ENCODE data around the gene HBA1.
"Not testable (repeated sequence)": the region's sequence is repeated elsewhere in the genome, so short reads cannot be mapped to it uniquely, and the experiment has no call there.

The HBA1 gene

DNA sequence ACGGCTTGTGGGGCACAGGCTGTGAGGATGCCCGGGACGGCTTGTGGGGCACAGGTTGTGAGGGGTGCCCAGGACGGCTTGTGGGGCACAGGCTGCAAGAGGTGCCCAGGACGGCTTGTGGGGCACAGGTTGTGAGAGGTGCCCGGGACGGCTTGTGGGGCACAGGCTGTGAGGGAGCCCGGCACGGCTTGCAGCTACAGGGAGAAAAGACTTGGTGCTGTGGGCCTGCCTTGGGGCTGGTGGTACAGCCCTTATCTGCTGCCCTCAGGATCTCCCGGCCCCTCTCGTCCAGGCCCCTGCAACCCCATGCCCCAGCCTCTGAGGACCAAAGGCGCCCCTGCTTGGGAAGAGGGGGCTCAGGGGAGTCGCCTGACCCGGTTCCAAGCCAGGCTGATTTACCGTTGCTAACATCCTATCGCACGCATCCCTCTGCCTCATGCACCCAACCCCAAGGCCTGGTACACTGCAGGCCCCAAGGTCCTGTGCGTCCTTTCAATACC lies 15.7 kb upstream of the HBA1 start:
- TF ChIP-seq, protein P1, sequence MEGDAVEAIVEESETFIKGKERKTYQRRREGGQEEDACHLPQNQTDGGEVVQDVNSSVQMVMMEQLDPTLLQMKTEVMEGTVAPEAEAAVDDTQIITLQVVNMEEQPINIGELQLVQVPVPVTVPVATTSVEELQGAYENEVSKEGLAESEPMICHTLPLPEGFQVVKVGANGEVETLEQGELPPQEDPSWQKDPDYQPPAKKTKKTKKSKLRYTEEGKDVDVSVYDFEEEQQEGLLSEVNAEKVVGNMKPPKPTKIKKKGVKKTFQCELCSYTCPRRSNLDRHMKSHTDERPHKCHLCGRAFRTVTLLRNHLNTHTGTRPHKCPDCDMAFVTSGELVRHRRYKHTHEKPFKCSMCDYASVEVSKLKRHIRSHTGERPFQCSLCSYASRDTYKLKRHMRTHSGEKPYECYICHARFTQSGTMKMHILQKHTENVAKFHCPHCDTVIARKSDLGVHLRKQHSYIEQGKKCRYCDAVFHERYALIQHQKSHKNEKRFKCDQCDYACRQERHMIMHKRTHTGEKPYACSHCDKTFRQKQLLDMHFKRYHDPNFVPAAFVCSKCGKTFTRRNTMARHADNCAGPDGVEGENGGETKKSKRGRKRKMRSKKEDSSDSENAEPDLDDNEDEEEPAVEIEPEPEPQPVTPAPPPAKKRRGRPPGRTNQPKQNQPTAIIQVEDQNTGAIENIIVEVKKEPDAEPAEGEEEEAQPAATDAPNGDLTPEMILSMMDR (conservative IDR thresholded peaks at IDR 0.05; ENCODE audit: low read depth, low read length) = no peak
- DNase-seq (ENCODE audit: low read depth) = no peak
- H3K4me3 ChIP-seq (ENCODE audit: low read depth, low read length) = no peak overlapping the region

DNA sequence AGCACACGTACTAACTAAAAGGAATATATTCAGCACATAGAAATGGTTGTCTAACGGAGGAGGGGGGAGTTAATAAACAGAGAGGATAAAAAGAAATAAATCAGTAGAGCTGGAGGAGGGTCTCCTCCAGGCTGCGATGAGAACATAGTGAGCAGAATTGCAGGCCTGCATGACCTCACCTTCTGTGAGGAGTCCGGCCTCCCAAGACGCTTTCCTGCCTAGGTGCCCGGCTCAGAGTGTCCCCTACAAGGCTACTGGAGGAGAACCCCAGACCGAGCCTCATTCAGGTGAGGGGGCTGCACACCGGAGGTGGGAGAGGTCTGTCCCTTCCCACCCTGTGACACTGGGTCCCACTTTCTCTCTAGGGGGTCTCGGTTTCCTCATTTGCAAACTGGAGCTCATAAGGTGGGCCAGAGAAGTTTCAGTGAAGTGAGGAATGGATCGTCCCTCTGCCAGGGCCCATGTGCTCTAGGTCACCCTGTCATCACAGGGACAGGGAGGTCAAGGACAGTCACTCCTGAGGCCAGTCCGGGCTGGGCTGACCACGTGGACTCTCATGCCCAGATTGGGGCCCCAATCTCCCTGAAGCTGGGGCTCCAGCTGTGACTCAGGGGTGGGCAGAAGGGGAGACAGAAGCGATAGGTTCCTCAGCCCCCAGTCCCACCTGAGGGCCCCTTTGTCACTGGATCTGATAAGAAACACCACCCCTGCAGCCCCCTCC lies 14.0 kb upstream of the HBA1 start:
- TF ChIP-seq, protein P1 (conservative IDR thresholded peaks at IDR 0.05; ENCODE audit: low read depth, low read length) = no peak
- no peak overlapping the region for H3K4me3 ChIP-seq (ENCODE audit: low read depth, low read length)
- DNase-seq (ENCODE audit: low read depth) = no peak

DNA sequence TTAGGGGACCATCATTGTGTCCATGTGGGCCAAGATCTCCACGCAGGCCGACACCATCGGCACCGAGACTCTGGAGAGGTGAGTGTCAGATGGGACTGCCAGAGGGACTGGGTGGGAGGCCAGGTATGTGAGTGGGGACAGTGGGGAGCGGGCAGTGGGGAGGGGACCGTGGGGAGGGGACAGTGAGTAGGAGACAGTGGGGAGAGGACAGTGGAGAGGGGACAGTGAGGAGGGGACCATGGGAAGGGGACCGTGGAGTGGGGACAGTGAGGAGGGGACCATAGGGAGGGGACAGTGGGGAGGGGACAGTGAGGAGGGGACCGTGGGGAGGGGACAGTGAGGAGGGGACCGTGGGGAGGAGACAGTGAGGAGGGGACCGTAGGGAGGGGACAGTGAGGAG lies 13.3 kb upstream of the HBA1 start:
- not testable (repeated sequence) for H3K4me3 ChIP-seq (ENCODE audit: low read depth, low read length); DNase-seq (ENCODE audit: low read depth)

DNA sequence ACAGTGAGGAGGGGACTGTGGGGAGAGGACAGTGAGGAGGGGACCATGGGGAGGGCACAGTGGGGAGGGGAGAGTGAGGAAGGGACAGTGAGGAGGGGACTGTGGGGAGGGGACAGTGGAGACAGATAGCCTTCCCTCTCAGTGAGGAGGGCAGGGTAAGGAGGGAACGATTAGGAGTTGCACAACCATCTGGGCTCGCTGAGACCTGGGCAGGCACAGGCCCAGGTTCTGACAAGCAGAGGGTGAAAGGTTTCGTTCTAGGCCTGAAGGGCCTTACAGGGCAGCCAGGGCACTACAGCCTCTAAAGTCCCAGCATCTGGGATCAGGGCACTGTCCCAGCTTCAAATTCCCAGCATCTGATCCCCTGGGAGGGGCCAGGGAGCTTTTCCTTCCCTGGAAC lies 12.8 kb upstream of the HBA1 start:
- not testable (repeated sequence) for DNase-seq (ENCODE audit: low read depth)

DNA sequence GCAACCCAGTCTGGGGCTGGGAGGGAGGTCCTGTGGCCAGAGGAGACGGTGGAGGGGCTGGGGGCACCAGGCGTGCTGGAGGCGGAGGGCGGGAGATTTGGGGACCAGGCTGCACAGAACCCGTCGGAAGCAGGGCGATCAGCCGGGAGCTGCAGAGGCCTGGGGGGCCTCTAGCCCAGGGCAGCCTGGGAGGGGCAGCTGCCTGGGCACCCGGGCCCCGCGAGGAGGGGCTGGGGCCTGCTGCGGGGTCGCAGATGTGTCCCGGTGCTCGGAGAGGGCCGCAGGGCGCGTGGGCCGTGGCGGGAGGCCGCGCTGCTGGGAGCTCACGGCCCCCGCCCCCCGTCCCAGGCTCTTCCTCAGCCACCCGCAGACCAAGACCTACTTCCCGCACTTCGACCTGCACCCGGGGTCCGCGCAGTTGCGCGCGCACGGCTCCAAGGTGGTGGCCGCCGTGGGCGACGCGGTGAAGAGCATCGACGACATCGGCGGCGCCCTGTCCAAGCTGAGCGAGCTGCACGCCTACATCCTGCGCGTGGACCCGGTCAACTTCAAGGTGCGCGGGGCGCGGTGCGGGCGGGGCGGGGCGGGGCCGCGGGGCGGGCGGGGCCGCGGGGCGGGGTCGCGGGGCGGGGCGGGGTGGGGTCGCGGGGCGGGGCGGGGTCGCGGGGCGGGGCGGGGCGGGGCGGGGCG lies 12.2 kb upstream of the HBA1 start:
- DNase-seq (ENCODE audit: low read depth); H3K4me3 ChIP-seq (ENCODE audit: low read depth, low read length): not testable (repeated sequence)

More for the DNA sequence above, 12.8 kb upstream of the HBA1 start:
- not testable (repeated sequence) for H3K4me3 ChIP-seq (ENCODE audit: low read depth, low read length)

DNA sequence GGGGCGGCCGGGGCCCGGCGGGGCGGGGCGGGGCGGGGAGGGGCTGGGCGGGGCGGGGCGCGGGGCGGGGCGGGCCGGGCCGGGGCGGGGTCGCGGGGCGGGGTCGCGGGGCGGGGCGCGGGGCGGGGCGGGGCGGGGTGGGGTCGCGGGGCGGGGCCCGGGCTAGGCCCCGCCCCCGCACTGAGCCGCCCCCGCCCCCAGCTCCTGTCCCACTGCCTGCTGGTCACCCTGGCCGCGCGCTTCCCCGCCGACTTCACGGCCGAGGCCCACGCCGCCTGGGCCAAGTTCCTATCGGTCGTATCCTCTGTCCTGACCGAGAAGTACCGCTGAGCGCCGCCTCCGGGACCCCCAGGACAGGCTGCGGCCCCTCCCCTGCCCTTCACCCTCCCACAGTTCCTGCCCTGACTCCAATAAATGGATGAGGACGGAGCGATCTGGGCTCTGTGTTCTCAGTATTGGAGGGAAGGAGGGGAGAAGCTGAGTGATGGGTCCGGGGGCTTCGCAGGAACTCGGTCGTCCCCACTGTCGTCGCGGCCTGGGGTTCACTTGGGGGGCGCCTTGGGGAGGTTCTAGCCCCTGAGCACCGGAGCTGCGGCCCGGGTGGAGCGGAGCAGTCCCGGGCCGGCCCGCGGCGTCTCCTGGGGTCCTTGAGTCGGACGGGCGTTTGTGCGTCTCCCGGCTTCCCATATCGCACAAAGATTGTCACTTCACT lies 11.5 kb upstream of the HBA1 start:
- TF ChIP-seq, protein P1 (conservative IDR thresholded peaks at IDR 0.05; ENCODE audit: low read depth, low read length) = no peak

DNA sequence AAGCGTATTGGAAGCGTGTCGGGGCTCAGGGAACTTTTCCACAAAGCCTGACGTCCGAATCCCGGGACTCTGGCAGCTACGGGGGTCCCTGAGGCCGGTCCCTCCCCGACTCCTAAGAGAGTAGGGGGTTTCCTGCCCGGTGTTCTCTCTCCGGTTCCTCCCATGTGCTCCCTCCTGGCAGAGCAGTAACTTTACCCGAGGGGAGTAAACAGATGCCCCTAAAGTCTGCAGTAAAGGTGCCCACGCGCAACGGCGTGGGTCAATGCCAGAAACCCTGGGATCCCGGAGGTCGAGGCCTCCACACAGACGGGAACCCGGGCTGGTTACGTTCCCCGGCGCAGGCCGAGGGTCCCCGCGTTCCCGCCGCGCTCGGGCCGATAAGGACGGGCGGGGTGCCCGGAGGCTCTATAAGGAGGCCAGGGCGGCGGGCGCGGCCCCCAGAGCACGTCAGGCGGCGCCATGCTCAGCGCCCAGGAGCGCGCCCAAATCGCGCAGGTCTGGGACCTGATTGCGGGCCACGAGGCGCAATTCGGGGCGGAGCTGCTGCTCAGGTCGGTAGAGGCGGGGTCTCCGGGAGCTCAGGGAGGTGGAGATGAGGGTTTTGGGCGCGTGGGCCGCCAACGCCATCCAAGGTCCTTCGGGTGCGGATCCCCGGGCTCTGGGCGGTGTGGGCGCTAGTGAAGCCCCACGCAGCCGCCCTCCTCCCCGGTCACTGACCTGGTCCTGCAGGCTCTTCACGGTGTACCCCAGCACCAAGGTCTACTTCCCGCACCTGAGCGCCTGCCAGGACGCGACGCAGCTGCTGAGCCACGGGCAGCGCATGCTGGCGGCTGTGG lies 10.7 kb upstream of the HBA1 start, which contains the start of gene HBM:
Gene HBM (plus strand): TSS at position 440 of the 836 bp plus-strand sequence. CDS start 20 bp downstream, at position 460.
- DNase-seq (ENCODE audit: low read depth) = no peak
- TF ChIP-seq, protein P1 (conservative IDR thresholded peaks at IDR 0.05; ENCODE audit: low read depth, low read length) = no peak
- H3K4me3 ChIP-seq (ENCODE audit: low read depth, low read length) = no peak within 1 kb of the TSS

More for the DNA sequence above, 11.5 kb upstream of the HBA1 start:
- no peak overlapping the region for H3K4me3 ChIP-seq (ENCODE audit: low read depth, low read length)
- no peak for DNase-seq (ENCODE audit: low read depth)

Data from choroid plexus epithelial cell (primary cell).